ENCODE results near the gene TRPV4. TPM values are rescaled to one million over a fixed set of nuclear protein-coding genes. Genes with fewer than 3 reads are reported as not detected.

TRPV4 gene
- total and polyA plus RNA-seq, 2 experiments from 2014 or later = 0.66 to 1.1 TPM

- no peak for TF ChIP-seq ZNF462 (CRISPR knock-in tag; IDR thresholded peaks at IDR 0.05)
- no peak for TF ChIP-seq ETS1 (IDR thresholded peaks at IDR 0.05)
- TF ChIP-seq EZH2 (IDR thresholded peaks at IDR 0.05; ENCODE audit: low read depth, unreplicated experiment) = no peak
- no peak for TF ChIP-seq JUNB (IDR thresholded peaks at IDR 0.05; ENCODE audit: unreplicated experiment)
Measured at GRCh38 chr12:109783965-109784244, 49.3 kb downstream of the TRPV4 start (continued).

- H3F3A ChIP-seq (replicated peaks; ENCODE audit: low read depth) = no peaks in the 10 kb centered on the region
- DNase-seq (ENCODE audit: low spot score) (no peak), ATAC-seq (no peak)
- no peaks in the 10 kb centered on the region for H3K4me1 Mint-ChIP-seq
- H2AFZ ChIP-seq = no peak overlapping the region
- no peaks in the 10 kb centered on the region for H3K36me3 ChIP-seq (ENCODE audit: insufficient read depth)
- no peak overlapping the region for H3K4me3 ChIP-seq
- H3K4me2 ChIP-seq = no peak overlapping the region
- H3K27ac ChIP-seq (ENCODE audit: low read depth) = no peak overlapping the region
- no peak overlapping the region for H3K27ac Mint-ChIP-seq
- H3K9me3 Mint-ChIP-seq = peaks cover 12% of the 10 kb centered on the region
- no peaks in the 10 kb centered on the region for H3K36me3 Mint-ChIP-seq (ENCODE audit: low read depth)
- H4K20me1 ChIP-seq (replicated peaks; ENCODE audit: insufficient read depth) = no peaks in the 10 kb centered on the region
- H3K27me3 Mint-ChIP-seq (ENCODE audit: insufficient read depth, low read depth, poor library complexity) = peaks cover 18% of the 10 kb centered on the region
- no peaks in the 10 kb centered on the region for H3K4me1 ChIP-seq (ENCODE audit: insufficient read depth)
- TF ChIP-seq ETS1 (IDR thresholded peaks at IDR 0.05) (no peak), CREB1 (CRISPR knock-in tag; IDR thresholded peaks at IDR 0.05; ENCODE audit: low read depth) (no peak)
- H3K79me2 ChIP-seq (replicated peaks; ENCODE audit: insufficient read depth) = no peaks in the 10 kb centered on the region
- no peaks in the 10 kb centered on the region for H3K27me3 ChIP-seq (ENCODE audit: insufficient read depth)
- H3K9me2 ChIP-seq (ENCODE audit: insufficient read depth) = no peaks in the 10 kb centered on the region
- no peak overlapping the region for H3K4me3 Mint-ChIP-seq
Measured at GRCh38 chr12:109783135-109783964, 49.8 kb downstream of the TRPV4 start.

Data from GM23338 (cell line).